ENCODE measurements around the gene BMF.

DNA sequence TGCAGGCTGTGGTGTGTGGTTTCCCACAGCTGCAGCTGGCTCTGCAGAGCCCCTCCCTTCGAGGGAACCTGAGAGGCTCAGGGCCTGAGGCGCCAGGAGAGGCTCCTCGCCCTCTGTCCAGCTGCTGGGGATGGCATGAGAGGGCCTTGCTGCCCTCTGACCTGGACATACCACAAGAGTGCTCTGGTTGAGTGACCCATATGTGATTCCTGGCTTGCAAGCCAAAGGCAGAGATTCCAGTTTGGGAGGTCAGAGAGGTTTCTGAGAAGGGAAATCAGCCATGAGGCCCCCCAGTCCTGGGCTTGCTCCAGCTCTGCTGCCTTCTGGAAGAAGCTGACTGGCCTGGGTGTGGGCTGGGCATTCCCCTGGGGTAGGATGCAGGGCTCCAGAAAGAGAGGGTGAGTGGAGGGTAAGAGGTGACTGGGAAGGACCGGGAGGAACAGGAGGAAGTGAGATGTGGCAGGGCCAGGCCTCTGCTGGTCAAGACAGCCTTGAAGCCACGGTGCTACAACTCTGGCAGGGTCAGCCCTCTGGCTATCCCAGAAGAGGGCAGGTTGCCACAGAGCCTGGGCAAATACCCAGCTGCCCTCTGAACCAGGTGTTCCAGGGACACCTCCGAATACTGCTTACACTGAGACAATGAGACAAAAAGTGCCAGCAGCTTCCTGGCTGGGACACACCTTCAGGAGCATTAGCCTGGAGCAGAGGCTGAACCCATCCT lies 53.7 kb downstream of the BMF start:
- no peak for TF ChIP-seq EP300 (IDR thresholded peaks at IDR 0.05)
- no peak for TF ChIP-seq POLR2AphosphoS5 (IDR thresholded peaks at IDR 0.05)

All from sigmoid colon (tissue), 4 donors.